Smooth muscle cell (in vitro differentiated cells): Measurements from ENCODE around the gene LATS1. TPM values are rescaled to one million over a fixed set of nuclear protein-coding genes. Genes with fewer than 3 reads are reported as not detected.
"Not testable (repeated sequence)": the region's sequence is repeated elsewhere in the genome, so short reads cannot be mapped to it uniquely, and the experiment has no call there.

Experiments
- DNase-seq: peaks from one replicate; lab custom pipeline; 2025; ENCODE audit not compliant: unreplicated experiment; lab: John Stamatoyannopoulos, UW
- H2AFZ ChIP-seq: fragments of 200-600 bp; sonication (generic); 2 replicates; pipeline ENCODE4 v1.6.0; 2016; ENCODE audit warnings: antibody characterized with exemption, low read depth, mild to moderate bottlenecking
- H3F3A ChIP-seq: fragments of 200-600 bp; sonication (generic); 2 replicates; pipeline ENCODE4 v1.6.0; 2017; ENCODE audit warnings: antibody characterized with exemption, low read depth
- H3K27ac ChIP-seq: fragments of 200-600 bp; sonication (generic); 2 replicates; pipeline ENCODE4 v1.5.1; 2016; ENCODE audit warnings: low read depth, mild to moderate bottlenecking
- H3K27me3 ChIP-seq: fragments of 200-600 bp; sonication (generic); 2 replicates; pipeline ENCODE4 v1.6.1; 2016; ENCODE audit warnings: low read depth, mild to moderate bottlenecking
- H3K36me3 ChIP-seq: fragments of 200-600 bp; sonication (generic); 2 replicates; pipeline ENCODE4 v1.5.1; 2016; ENCODE audit warnings: low read depth
- H3K4me1 ChIP-seq: fragments of 200-600 bp; sonication (generic); 2 replicates; pipeline ENCODE4 v1.5.1; 2016; ENCODE audit warnings: low read depth
- H3K4me2 ChIP-seq: fragments of 200-600 bp; sonication (generic); 2 replicates; pipeline ENCODE4 v1.6.0; 2016; ENCODE audit warnings: mild to moderate bottlenecking
- H3K4me3 ChIP-seq: fragments of 200-600 bp; sonication (generic); 2 replicates; pipeline ENCODE4 v1.5.1; 2016; ENCODE audit warnings: mild to moderate bottlenecking
- H3K79me2 ChIP-seq: fragments of 200-600 bp; sonication (generic); 2 replicates; pipeline ENCODE4 v1.6.0; 2016; ENCODE audit warnings: low read depth, mild to moderate bottlenecking
- H3K9ac ChIP-seq: fragments of 200-600 bp; sonication (generic); 2 replicates; pipeline ENCODE4 v1.6.0; 2016; ENCODE audit warnings: low read depth
- H3K9me3 ChIP-seq: fragments of 200-600 bp; sonication (generic); replicated peaks from 2 replicates; pipeline ENCODE4 v1.5.1; 2016; ENCODE audit warnings: low read depth
- H4K20me1 ChIP-seq: fragments of 200-600 bp; sonication (generic); 2 replicates; pipeline ENCODE4 v1.6.0; 2016; ENCODE audit warnings: low read depth
- CTCF ChIP-seq: fragments of 200-600 bp; sonication (generic); IDR thresholded peaks from 2 replicates; pipeline ENCODE4 v1.5.1; 2017; ENCODE audit warnings: borderline replicate concordance, mild to moderate bottlenecking, antibody characterized with exemption; ENCODE audit not compliant: insufficient read depth, poor library complexity, severe bottlenecking
- WGBS: methylation state at CpG from one replicate; pipeline ENCODE4 v1.1.7; 2016; ENCODE audit warnings: low lambda C conversion rate; 5-methylcytosine and 5-hydroxymethylcytosine counted together
- polyA plus RNA-seq: library from polyadenylated mRNA; unstranded; fragments of >200 nt; fragmentation: Nextera tagmentation; extraction: Ambion mirVana; gene quantifications from 2 replicates; pipeline ENCODE4 v1.2.1, GENCODE V29; 2016
- total RNA-seq: library from RNA; depleted of rRNA; stranded (reverse); fragments of >200 nt; gene quantifications from 2 replicates; pipeline ENCODE4 v1.2.3, GENCODE V29; 2014

LATS1 gene
- total and polyA plus RNA-seq, 2 experiments from 2014 or later: 8.5 to 32.0 TPM

DNA sequence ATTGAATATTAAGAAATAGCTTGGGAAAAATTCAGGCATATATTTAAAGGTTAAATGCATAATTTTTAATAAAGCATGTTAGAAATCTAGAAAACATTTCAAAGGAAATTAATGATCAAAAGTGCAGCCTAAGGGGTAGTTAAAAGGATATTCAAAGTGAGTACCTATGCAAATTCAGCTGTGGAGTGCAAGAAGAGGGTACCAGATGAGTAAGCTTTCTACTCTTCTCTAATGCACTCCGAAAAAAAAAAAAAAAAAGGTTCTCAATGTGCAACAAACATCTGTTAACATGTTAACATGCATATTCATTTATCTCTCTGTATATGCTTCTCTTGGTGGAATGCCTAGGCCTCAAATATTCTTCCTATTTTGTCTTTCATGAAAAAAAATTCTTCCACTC lies 37.4 kb downstream of the LATS1 start:
- H3K36me3 ChIP-seq: peaks cover 13% of the 10 kb centered on the region
- no peak overlapping the region for H3K27ac ChIP-seq
- whole genome bisulfite sequencing: 93% methylated on average over 1 of the region's 1 CpG
- peaks cover 54% of the 10 kb centered on the region for H4K20me1 ChIP-seq
- H3K79me2 ChIP-seq: peaks cover 17% of the 10 kb centered on the region
- H3K4me2 ChIP-seq: no peak overlapping the region
- H3K4me1 ChIP-seq: no peaks in the 10 kb centered on the region
- no peak for TF ChIP-seq CTCF
- no peak overlapping the region for H3K4me3 ChIP-seq
- no peak for DNase-seq
- H3K27me3 ChIP-seq: no peaks in the 10 kb centered on the region
- no peak overlapping the region for H2AFZ ChIP-seq
- no peak overlapping the region for H3K9ac ChIP-seq
- no peaks in the 10 kb centered on the region for H3F3A ChIP-seq
- no peaks in the 10 kb centered on the region for H3K9me3 ChIP-seq

DNA sequence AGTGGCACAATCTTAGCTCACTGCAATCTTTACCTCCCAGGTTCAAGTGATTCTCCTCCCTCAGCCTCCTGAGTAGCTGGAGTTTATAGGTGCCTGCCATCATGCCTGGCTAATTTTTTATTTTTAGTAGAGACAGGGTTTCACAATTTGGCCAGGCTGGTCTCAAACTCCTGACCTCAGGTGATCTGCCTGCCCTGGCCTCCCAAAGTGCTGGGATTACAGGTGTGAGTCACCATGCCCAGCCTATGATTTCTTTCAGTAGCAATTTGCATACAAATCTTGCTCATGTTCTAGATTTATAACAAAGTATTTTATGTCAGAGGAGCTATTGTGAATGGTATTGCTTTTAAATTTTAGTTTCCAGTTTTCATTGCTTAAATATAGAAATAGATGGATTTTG lies 45.6 kb downstream of the LATS1 start:
- H2AFZ ChIP-seq, H4K20me1 ChIP-seq, H3K36me3 ChIP-seq, H3K27ac ChIP-seq, H3K4me1 ChIP-seq, H3K27me3 ChIP-seq, H3F3A ChIP-seq, H3K79me2 ChIP-seq, H3K9me3 ChIP-seq, DNase-seq, H3K9ac ChIP-seq, H3K4me3 ChIP-seq, H3K4me2 ChIP-seq: not testable (repeated sequence)

DNA sequence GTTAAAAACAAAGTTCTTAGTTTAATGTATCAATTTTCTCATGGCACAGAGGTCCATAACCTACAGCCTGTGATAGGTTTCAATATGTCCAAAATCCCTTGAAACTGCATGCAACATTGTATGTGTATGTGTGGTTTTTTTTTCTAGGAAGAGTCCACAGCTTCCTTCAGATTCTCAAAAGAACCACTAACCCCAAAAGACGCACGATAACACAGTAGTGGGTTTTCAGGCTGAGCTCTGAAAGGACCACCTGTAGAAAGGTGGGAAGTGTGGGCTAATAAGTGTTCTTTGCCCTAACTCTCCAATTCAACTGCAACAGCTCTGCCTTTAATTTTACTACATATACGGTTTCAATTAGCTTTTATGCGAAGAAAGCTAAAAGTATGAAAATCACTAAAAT lies 57.9 kb downstream of the LATS1 start:
- Histone ChIP-seq H3K9me3 (no peaks in the 10 kb centered on the region), H3K27ac (no peak overlapping the region), H3K4me2 (no peak overlapping the region), H2AFZ (no peak overlapping the region), H3K4me1 (no peaks in the 10 kb centered on the region), H3K9ac (no peak overlapping the region), H3K79me2 (no peaks in the 10 kb centered on the region), H4K20me1 (peaks cover 3% of the 10 kb centered on the region), H3K27me3 (no peaks in the 10 kb centered on the region), H3F3A (no peaks in the 10 kb centered on the region), H3K4me3 (no peak overlapping the region), H3K36me3 (peaks cover 12% of the 10 kb centered on the region)
- WGBS: 98% methylated on average over 4 of the region's 4 CpGs
- no peak for TF ChIP-seq CTCF
- DNase-seq: no peak

DNA sequence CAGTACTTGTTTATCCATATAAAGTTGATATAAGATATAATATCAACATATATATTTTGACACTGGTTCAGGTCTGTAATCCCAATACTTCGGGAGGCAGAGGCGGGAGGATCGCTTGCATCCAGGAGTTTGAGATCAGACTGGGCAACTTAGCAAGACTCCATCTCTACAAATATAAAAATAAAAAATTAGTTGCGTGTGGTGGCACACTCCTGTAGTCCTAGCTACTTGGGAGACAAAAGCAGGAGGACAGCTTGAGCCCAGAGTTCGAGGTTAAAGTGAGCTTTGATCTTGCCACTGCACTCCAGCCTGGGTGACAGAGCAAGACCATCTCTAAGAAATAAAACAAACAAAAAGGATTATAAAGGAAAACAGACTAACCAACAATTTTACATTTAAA lies 60.5 kb downstream of the LATS1 start:
- no peak for TF ChIP-seq CTCF
- Histone ChIP-seq H4K20me1 (peaks cover 3% of the 10 kb centered on the region), H3K9ac (no peak overlapping the region), H3K27me3 (no peaks in the 10 kb centered on the region), H3F3A (no peaks in the 10 kb centered on the region), H3K27ac (no peak overlapping the region), H3K4me3 (no peak overlapping the region), H3K4me2 (no peak overlapping the region), H2AFZ (no peak overlapping the region), H3K79me2 (no peaks in the 10 kb centered on the region), H3K9me3 (no peaks in the 10 kb centered on the region), H3K36me3 (peaks cover 10% of the 10 kb centered on the region), H3K4me1 (no peaks in the 10 kb centered on the region)
- no peak for DNase-seq
- WGBS: 97% methylated on average over 5 of the region's 5 CpGs
